ENCODE data around the gene PPP1R14D. TPM values are rescaled to one million over a fixed set of nuclear protein-coding genes. Genes with fewer than 3 reads are reported as not detected.

Gene PPP1R14D
- total and polyA plus RNA-seq, 2 experiments from 2014 or later, result not detected

GRCh38 chr15:40766906-40767837 lies 61.3 kb downstream of the PPP1R14D start:
- H3K4me1 ChIP-seq (ENCODE audit: insufficient read depth), result peaks cover 33% of the 10 kb centered on the region
- H3F3A ChIP-seq (ENCODE audit: insufficient read depth), result peaks cover 26% of the 10 kb centered on the region
- H3K36me3 ChIP-seq (ENCODE audit: low read depth), result no peaks in the 10 kb centered on the region
- H3K27ac ChIP-seq, result no peak overlapping the region
- no peaks in the 10 kb centered on the region for H4K20me1 ChIP-seq (ENCODE audit: insufficient read depth)
- no peaks in the 10 kb centered on the region for H3K27me3 ChIP-seq (replicated peaks; ENCODE audit: insufficient read depth)
- H3K9me2 ChIP-seq (ENCODE audit: insufficient read depth), result no peaks in the 10 kb centered on the region
- in situ Hi-C loops (cut with MboI), result no loop called here
- no peak for TF ChIP-seq EZH2 (IDR thresholded peaks at IDR 0.05; ENCODE audit: insufficient read depth, poor library complexity, severe bottlenecking)
- TF ChIP-seq EZH2phosphoT487 (IDR thresholded peaks at IDR 0.05; ENCODE audit: insufficient read depth, low read depth), result no peak
- no peak overlapping the region for H2AFZ ChIP-seq
- no peaks in the 10 kb centered on the region for H3K79me2 ChIP-seq (ENCODE audit: insufficient read depth)
- H3K9ac ChIP-seq, result no peak overlapping the region
- peak; percentile 57 for DNase-seq
- no peaks in the 10 kb centered on the region for H3K9me3 ChIP-seq (ENCODE audit: low read depth)
- 86% methylated on average over 30 to 32 of the region's 32 CpGs for WGBS, 2 experiments (ENCODE audit: low coverage in 1 of 2, low lambda C conversion rate in 2 of 2, missing lambda C conversion rate in 2 of 2)
- no peak overlapping the region for H3K4me2 ChIP-seq (ENCODE audit: unreplicated experiment)
- H3K4me3 ChIP-seq, result no peak overlapping the region

- Histone ChIP-seq H3K27me3 (replicated peaks; ENCODE audit: insufficient read depth) (no peaks in the 10 kb centered on the region), H3K27ac (no peak overlapping the region), H3K4me3 (no peak overlapping the region), H4K20me1 (ENCODE audit: insufficient read depth) (no peaks in the 10 kb centered on the region), H3K4me1 (ENCODE audit: insufficient read depth) (peaks cover 33% of the 10 kb centered on the region), H3F3A (ENCODE audit: insufficient read depth) (peaks cover 26% of the 10 kb centered on the region), H3K36me3 (ENCODE audit: low read depth) (no peaks in the 10 kb centered on the region), H2AFZ (no peak overlapping the region), H3K9me3 (ENCODE audit: low read depth) (no peaks in the 10 kb centered on the region), H3K4me2 (ENCODE audit: unreplicated experiment) (peak overlapping the region; percentile 16), H3K79me2 (ENCODE audit: insufficient read depth) (no peaks in the 10 kb centered on the region), H3K9ac (no peak overlapping the region), H3K9me2 (ENCODE audit: insufficient read depth) (no peaks in the 10 kb centered on the region)
- 33 to 37% methylated on average over 7 of the region's 7 CpGs for WGBS, 2 experiments (ENCODE audit: low coverage in 1 of 2, low lambda C conversion rate in 2 of 2, missing lambda C conversion rate in 2 of 2)
- in situ Hi-C loops (cut with MboI), result no loop called here
- peak; percentile 57 for DNase-seq
- TF ChIP-seq EZH2 (IDR thresholded peaks at IDR 0.05; ENCODE audit: insufficient read depth, poor library complexity, severe bottlenecking), result no peak
- no peak for TF ChIP-seq EZH2phosphoT487 (IDR thresholded peaks at IDR 0.05; ENCODE audit: insufficient read depth, low read depth)
Measured at GRCh38 chr15:40766194-40766815, 62.2 kb downstream of the PPP1R14D start.

Small RNAs within 50 kb of the gene (small RNA-seq; reads per million reads assigned to genes)
- gene AC025166.1 (ENCODE audit: low read depth, low replicate concordance), result not detected

Other genes with a start within 250 kb of the PPP1R14D start
- gene KNL1, start 234.5 kb downstream of the PPP1R14D start, total RNA-seq (2014; rRNA removed; shearing (Covaris generic)), result 14.5 and 19.1 TPM in 2 replicates
- gene KNL1, start 234.5 kb downstream of the PPP1R14D start, polyA plus RNA-seq (2016; fragmentation: Nextera tagmentation; extraction: Ambion mirVana), result 5.7 and 6.4 TPM in 2 replicates
- gene RAD51, start 133.5 kb downstream of the PPP1R14D start, total RNA-seq (2014; rRNA removed; shearing (Covaris generic)), result 5.1 and 7.1 TPM in 2 replicates
- 12.1 and 14.6 TPM in 2 replicates for gene RAD51, start 133.5 kb downstream of the PPP1R14D start, polyA plus RNA-seq (2016; fragmentation: Nextera tagmentation; extraction: Ambion mirVana)
- 25.9 and 30.0 TPM in 2 replicates for gene RMDN3, start 73.5 kb downstream of the PPP1R14D start, total RNA-seq (2014; rRNA removed; shearing (Covaris generic))
- 41.4 TPM in 2 replicates for gene RMDN3, start 73.5 kb downstream of the PPP1R14D start, polyA plus RNA-seq (2016; fragmentation: Nextera tagmentation; extraction: Ambion mirVana)
- 0.54 and 8.9 TPM in 2 replicates for gene GCHFR, start 64.6 kb downstream of the PPP1R14D start, total RNA-seq (2014; rRNA removed; shearing (Covaris generic))
- 1.8 and 2.3 TPM in 2 replicates for gene GCHFR, start 64.6 kb downstream of the PPP1R14D start, polyA plus RNA-seq (2016; fragmentation: Nextera tagmentation; extraction: Ambion mirVana)
- gene C15orf62, start 58.7 kb downstream of the PPP1R14D start, total RNA-seq (2014; rRNA removed; shearing (Covaris generic)), result not detected in 2 replicates
- 0.11 and 0.28 TPM in 2 replicates for gene C15orf62, start 58.7 kb downstream of the PPP1R14D start, polyA plus RNA-seq (2016; fragmentation: Nextera tagmentation; extraction: Ambion mirVana)
- gene ZFYVE19, start 21.6 kb downstream of the PPP1R14D start, total RNA-seq (2014; rRNA removed; shearing (Covaris generic)), result 24.2 and 33.5 TPM in 2 replicates
- 11.7 and 15.0 TPM in 2 replicates for gene ZFYVE19, start 21.6 kb downstream of the PPP1R14D start, polyA plus RNA-seq (2016; fragmentation: Nextera tagmentation; extraction: Ambion mirVana)
- 13.4 and 64.4 TPM in 2 replicates for gene DNAJC17, start 21.2 kb downstream of the PPP1R14D start, total RNA-seq (2014; rRNA removed; shearing (Covaris generic))
- 36.4 and 44.6 TPM in 2 replicates for gene DNAJC17, start 21.2 kb downstream of the PPP1R14D start, polyA plus RNA-seq (2016; fragmentation: Nextera tagmentation; extraction: Ambion mirVana)
- 7.8 TPM in 1 of 2 replicates, not detected in the other for gene SPINT1, start 15.3 kb upstream of the PPP1R14D start, total RNA-seq (2014; rRNA removed; shearing (Covaris generic))
- 0.19 and 0.24 TPM in 2 replicates for gene SPINT1, start 15.3 kb upstream of the PPP1R14D start, polyA plus RNA-seq (2016; fragmentation: Nextera tagmentation; extraction: Ambion mirVana)
- gene RHOV, start 45.5 kb upstream of the PPP1R14D start, total RNA-seq (2014; rRNA removed; shearing (Covaris generic)), result not detected in 2 replicates
- not detected in 2 replicates for gene RHOV, start 45.5 kb upstream of the PPP1R14D start, polyA plus RNA-seq (2016; fragmentation: Nextera tagmentation; extraction: Ambion mirVana)
- gene VPS18, start 65.7 kb upstream of the PPP1R14D start, total RNA-seq (2014; rRNA removed; shearing (Covaris generic)), result 30.4 and 32.7 TPM in 2 replicates
- 15.8 and 16.4 TPM in 2 replicates for gene VPS18, start 65.7 kb upstream of the PPP1R14D start, polyA plus RNA-seq (2016; fragmentation: Nextera tagmentation; extraction: Ambion mirVana)
- not detected in 2 replicates for gene DLL4, start 100.6 kb upstream of the PPP1R14D start, total RNA-seq (2014; rRNA removed; shearing (Covaris generic))
- not detected in 2 replicates for gene DLL4, start 100.6 kb upstream of the PPP1R14D start, polyA plus RNA-seq (2016; fragmentation: Nextera tagmentation; extraction: Ambion mirVana)
- 65.8 and 74.4 TPM in 2 replicates for gene CHAC1, start 124.8 kb upstream of the PPP1R14D start, total RNA-seq (2014; rRNA removed; shearing (Covaris generic))
- 43.8 and 47.2 TPM in 2 replicates for gene CHAC1, start 124.8 kb upstream of the PPP1R14D start, polyA plus RNA-seq (2016; fragmentation: Nextera tagmentation; extraction: Ambion mirVana)

All from GM23248 (cell line).